ENCODE data around the gene RTN1.

RTN1 gene

DNA sequence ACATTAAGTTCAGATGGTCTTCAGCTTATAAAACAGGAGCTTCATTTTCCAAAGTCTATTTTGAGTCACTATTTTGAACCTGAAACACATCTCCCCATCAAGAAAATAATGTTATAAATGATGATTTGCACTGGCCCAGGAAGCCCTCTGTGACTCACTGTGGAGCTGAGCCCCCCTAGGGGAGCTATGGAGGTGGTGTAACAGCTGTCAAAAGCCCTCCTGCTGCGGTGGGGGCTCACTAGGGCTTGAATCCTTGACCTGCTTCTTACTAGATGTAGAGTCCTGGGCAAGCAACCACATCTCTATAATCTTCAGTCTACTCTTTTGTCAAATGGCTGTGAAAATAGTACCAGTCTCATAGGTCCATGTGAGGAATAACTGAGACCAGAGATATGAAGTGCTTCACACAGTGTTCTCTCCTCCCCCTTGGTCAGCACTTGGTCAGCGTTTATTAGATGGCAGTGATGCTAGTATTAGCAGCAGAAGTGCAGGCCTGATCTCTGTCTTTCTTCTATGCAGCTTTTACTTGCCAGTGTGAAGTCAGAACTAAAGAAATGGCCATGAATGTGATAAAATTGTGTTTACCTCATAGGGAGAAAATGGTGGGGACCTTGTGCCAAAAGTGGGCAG lies 83.4 kb downstream of the RTN1 start:
- no peak for DNase-seq

DNA sequence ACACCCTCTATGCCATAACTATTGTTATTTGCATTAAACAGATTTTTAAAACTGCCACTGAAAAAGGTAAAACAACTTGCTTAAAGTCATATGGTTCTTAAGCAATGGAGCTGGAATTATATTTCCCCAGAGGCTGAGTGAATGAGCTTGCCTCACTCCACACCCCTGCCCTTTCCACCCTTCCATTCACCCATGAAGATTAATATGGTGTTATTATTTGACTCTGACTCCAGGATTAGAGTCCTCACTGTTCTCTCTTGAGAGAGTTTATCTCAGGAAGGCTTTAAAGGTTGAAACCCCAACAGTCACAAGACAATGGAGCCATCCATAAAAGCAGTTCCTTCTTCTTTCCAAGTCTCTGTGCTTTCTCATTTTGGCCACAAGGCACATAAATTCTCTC lies 84.9 kb downstream of the RTN1 start:
- DNase-seq, result no peak

DNA sequence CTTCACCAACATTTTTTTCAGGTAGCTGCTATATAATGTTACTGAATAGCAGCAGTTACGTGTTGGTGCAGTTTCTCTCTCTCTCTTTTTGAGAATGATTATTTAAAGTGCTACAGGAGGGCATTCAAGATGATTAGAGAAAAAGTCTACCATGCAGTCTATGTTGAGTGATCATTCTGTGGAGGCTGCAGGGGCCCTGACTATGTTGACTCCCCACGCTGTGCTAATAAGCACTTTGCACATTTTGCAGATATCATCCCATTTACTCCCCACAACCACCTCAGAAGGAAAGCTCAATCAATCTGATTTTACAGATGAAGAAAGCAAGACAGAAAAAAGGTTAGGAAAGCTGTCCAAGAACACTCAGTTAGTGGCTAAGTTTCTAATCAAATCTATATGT lies 87.8 kb downstream of the RTN1 start:
- no peak for DNase-seq

DNA sequence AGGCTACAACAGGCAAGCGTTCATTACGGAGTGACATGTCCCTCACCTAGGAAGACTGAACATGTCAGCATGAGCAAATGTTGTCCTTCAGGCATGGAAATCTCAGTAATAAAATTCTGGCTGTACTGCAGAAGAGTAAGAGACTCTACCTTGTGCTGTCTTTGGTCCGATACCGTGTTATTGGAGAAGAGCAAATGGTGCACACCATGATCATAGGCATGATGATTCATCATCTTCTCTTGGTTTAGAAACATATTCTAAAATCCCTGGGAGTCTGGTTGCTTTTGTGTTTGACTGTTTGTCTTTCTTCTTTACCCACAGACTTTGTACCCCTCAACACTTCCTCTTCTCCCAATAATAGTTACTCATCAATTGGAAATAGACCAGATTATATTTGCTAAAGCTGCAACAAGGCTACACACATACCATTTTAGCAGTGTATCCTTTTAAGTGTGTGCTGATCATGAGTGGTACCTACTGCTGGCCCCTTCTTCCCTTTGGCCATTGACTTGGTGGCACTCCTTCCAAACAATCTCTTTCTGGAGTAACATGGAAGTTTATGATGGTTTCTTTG lies 93.5 kb downstream of the RTN1 start:
- DNase-seq, result no peak

DNA sequence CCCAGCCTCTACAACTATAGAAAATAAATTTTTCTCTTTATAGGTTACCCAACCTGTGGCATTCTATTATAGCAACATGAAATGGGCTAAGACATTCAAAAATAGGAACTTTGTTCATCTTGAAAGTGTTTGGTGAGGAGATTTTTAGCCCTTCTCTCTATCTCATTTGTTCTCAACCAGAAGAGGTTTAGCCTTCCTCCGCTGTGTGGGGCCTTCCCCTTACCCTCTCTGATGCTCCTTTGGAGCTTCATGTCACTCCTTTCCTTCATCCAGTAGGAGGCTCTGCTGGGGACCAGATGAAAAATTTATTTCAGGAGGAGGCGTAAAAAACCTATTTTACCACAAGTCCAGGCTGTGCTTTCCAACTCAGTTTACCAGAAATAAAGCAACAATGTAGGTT lies 94.1 kb downstream of the RTN1 start:
- no peak for DNase-seq

DNA sequence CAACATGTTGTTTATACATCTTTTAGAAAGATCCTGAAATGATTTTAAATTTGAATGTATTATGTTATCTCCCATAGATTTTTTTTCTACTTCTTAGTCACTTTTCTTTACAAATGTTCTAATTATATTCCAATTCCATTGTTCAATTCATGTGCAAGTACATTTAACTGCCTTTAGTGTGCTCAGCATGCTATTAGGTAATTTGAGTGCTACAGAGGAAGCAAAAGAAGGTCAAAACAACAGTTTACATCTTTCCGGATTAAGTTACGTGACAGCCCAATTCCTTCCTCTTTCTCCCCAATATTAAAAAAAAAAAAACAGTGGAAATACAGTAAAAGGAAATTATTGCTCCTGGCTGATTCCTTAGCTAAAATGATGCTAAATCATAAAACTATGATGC lies 98.3 kb downstream of the RTN1 start:
- no peak for DNase-seq

DNA sequence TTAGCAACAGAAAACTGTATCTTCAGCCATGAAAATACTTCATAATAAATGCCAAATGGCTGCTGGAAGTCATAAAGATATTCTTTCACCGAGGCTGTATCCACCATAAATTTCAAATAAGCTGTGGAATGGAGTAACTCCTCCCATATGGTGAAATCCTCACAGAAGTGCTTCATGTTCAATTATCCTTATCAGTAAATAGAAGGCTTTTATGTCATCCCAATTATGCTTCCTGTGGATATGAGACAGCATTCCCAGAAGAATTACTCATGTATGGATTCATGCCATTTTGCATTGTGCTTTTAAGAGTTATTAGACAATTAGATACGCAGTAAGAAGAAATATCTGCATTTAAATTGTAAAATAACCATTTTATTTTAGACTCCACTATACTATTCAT lies 99.0 kb downstream of the RTN1 start:
- no peak for DNase-seq

DNA sequence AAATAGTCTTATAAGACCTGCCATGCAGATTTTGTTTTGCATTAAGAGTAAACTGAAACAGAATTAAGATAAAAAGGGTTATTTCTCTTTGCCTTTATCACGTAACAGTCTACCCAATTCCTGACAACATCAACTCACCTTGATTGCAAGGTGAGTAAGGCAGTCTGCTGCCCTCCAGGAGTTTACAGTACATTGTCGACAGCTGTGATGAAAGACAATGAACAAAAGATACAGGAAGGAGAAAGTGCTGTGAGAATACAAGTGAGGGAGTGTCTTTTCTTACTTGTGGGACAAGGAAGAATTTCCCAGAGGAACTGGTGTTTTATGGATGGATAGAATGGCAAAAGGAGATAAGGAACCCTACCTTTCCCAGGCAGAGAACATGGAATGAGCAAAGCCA lies 101.0 kb downstream of the RTN1 start:
- no peak for DNase-seq

DNA sequence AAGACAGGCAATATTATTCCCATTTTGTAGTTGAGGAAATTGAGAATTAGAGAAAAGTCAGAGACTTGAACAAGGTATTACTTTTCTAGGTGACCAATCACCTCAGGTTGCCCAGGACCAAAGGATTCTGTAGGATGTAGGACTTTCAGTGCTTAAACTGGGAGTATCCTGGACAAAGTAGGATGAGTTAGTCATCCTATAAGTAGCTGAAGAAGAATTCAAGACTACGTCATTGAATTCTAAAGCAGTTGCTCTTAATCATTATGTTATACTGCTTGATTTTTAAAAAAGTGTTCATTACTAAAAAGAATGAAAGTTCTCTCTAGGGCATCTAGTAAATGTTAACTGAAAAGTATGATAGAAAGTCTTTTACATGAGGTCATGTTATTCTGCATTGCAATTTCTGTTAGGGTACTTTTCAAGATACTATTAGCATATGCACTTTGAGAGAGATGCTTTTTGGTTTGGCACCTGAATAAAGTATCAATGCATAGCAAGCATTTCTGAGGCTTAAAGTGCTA lies 101.7 kb downstream of the RTN1 start:
- no peak for DNase-seq

DNA sequence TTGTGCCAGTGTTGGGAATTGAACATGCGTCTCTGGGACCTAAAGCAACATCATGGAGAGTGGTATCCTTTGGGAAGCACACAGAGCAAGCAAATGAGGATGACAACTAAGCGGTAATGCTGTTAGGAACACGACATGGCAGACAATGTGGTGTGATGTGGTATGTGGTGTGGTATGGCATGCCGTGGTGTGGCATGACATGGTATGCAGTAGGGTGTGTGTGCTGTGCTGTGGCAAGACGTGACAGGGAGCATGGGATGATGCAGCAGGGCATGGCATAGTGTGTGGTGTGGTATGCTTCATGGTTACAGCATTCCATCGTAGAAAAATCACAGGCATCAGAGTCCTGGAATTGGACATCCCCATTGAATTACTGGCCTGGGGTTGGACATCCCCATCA lies 108.7 kb downstream of the RTN1 start:
- no peak for DNase-seq

DNA sequence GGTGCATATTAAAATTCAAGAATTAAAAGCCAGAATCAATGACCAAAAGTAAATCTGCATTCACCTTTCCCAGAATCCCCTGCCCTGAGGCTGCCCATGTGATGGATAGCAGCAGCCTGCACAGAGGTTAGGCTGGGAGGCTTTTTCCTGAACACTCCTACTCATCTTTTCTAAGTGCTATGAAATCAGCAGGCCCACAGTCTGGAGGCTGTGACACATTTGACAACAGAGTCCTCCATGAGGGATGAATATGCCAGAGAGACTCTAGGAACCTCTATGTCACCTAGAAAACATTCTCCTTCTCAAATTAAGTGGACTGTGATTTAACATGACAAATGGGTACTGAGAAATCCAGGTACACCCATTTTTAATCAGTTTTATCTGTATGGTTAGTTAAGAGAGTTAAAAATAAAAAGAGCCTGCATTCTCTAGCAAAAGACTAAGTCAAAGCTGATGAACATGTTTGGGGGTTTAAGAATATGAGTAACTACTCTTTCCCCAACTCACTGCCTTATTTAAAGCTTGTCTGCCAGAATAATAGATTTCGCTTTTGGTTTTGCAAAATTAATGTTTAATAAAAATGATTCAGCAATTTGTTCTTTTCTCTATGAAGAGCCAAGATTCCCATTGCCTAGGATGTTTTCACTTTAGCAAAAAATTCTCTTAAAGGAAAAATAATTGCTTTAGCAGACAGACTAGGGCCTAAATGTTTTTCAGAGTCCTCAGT lies 115.0 kb downstream of the RTN1 start:
- no peak for DNase-seq

DNA sequence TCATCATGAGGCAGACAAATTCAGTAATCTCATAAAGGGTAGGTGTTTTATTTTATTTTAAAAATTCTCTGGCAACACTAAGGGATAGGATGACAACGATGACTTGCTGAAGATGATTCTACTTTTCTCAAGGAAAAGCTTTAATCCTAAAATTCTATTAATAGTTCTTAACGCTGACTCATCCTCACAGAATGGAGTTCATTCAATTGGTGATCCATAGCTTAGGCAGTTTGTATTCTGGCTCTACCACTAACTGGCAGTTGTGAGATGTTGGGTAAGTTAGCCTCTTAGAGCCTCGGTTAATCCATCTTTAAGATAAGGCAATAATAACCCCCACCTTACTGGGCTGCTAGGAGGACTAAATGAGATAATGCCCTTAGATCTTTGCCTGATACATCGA lies 116.3 kb downstream of the RTN1 start:
- DNase-seq, result no peak

DNA sequence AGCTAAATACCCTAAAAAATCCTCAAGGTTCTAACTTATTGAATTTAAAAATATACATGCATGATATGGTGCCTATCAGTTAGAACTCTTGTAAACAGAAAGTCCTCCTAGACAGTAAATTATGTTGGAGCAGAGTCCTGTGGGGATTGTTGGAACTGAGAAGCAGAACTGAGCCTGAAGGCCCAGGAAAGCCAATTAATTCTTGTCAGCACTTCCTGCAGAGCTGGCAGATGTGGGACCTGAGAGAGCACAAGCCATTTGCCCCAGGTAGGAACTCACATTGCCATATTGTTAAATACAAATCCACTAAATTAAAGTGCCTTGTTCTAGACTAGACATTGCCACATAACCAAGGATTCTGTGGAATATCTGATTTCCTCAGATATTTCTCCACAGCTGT lies 117.1 kb downstream of the RTN1 start:
- DNase-seq, result no peak

DNA sequence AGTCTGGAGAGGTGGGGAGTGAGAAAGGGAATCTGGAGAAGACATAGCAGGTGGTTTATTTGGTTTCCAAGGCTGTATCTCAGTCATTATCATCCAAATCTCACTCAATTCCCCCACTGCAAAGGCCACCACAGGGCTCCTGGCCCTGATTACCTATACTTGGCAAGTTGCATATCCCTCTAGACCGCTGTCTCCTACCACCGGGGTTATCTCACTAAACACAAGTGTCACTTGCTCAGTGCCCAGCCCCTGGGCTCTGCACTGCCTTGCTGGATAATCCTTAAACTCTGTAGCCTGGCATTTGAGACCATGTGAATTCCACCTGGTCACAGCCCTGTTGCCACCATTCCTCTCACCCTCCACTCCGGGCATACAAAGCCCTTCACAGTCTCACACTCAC lies 119.0 kb downstream of the RTN1 start:
- DNase-seq, result no peak

DNA sequence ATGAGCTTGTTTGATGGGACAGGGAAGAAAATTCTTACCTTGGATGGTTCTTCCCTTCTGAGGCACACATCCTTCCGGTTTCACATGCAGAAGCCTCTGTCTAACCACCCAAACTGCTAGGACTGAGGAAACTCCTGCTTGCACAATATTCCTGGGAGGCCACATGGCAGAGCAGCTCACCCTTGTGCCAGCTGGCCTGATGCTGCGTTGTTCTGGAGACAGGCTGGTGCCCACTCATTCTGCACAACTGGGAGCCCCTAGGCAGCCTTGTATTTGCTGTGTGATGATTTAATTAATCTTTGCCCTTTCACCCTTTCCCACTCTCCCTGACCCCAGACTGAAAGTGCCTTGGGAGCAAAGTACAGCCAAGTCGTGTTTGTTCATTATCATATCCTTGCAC lies 130.8 kb downstream of the RTN1 start:
- no peak for DNase-seq

DNA sequence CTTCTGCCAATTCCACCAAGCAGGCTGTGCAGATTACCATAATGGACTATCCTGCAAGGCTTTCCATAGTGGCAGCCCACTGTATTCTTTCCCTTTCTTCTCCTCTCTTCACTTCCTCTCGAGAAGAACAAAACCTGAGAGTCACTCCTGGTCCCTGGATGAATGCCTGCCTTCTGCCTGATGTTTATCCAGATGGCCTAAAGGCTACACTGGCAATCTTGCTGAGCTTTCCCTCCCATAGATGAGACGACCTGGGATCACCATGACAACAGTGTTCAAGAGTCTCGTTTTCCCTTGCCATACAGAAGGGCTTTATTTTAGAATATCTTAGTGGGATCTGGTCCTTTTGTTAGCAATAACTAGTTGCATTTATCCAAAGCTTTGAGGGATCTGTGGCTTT lies 142.3 kb downstream of the RTN1 start:
- DNase-seq, result no peak

DNA sequence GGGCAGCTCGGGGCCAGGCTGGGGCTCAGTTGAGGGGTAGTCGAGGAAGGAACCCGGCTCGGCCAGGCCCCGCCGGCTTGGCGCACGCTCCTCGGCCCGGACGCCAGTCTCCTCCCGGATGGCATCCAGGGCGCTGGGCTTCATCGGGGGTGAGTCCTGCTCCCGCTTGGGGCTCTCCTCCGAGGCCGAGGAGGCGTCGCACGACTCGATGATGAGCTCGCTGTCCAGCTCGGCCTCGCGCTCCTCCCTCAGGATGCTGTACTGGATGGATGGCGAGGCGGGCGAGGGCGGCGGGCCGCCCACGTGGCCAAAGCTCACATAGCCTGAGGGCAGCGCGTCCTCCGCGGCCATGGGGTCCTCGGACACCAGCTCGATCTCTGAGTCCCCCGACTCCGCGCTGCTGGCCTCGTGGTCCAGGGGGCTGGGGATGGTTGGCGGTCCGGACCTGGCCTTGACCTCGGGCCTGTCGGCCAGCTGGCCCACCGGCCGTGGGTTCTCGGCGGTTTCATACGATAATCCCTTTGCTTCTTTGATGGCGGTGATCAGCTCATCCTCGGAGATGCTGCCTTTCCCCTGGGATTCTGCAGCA lies 143.4 kb downstream of the RTN1 start:
- no peak for DNase-seq

DNA sequence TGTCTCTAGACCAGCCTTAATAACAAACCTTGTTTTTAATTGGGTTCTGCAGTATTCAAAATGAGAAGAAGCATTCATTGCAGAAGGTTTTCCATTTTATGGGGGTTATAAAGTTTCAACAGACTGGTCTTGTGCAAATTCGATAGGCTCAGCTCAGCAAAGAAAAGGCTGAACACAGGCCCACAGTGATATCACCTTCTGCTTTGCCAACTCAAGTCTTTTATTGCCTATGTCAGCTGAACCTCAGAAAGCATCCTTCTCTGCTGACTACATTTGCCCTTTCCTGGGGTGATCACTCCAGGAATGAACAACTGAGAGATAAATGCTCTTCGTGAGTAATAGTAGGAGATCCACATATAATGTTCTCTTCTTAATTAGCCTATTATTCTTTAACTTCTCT lies 159.5 kb downstream of the RTN1 start:
- DNase-seq, result no peak

DNA sequence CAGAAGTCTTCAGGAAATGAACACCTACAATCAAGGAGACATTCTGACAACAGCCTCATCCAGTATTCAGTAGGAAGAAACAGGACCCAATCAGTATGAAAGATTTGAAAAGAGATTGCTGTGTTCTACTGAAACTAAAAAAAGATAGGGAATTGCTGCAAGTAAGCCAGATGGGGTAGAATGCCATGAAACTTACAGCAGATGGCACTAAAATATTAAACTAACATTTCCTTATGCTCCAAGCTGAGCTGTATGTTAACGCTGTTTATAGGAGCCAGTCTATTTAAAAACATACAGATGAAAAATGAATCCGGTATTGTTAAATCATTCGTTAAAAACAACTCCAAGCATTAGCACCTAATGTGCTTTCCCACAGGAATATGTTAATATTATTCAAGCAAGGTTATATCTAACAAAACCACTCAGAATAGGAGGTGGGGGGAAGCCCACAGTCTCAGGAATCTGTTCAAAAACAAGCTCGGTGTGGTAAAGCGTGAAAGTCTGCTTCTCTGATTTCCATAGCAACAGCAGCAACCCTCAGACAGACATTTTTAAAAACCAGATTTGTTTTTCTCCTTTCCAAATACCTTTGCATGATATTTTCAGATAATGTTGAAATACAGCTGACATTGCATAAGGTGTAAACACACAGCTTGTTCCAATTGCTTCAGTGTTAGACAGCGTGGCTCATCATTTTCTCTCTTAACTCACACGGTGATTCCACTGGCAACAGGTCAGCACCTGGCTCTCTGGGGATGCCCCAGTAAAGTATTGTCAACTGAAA lies 162.6 kb downstream of the RTN1 start:
- DNase-seq, result no peak

DNA sequence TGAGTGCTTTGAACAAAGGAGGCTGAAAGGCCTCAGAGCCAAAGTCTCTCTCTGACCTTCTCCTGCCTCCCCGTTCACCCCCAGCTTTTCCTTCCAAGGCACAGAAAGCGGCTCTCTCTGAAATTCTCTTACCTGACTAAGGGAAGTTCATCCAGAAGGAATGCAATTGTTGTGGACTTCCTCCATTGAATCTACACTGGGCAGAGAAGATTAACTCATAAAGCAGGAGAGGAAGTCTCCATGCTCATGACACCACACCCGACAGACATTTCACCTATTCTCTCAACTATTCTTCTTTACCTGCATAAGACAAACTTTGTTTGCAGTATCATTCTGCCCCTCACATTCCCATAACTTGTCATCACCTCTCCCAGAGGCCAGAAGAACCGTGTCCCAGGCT lies 164.7 kb downstream of the RTN1 start:
- DNase-seq, result no peak

DNA sequence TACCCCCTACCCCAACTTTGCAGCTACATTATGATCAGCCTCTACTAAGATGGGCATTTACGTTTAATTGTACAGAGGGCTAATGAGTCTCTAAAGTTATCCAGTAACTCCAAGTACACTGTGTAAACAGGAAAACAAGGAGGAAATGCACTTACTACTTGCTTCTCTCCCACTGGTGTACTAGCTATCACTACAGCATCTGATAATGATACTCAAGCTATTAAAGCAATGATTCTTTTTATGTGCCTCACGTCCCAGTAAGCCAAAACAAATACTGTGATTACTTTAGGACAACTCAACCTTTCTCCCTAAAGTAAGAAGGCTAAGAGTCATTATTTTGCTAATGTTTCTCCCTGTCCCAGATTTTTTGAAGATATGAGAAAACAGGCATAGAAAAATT lies 165.3 kb downstream of the RTN1 start:
- DNase-seq, result no peak

DNA sequence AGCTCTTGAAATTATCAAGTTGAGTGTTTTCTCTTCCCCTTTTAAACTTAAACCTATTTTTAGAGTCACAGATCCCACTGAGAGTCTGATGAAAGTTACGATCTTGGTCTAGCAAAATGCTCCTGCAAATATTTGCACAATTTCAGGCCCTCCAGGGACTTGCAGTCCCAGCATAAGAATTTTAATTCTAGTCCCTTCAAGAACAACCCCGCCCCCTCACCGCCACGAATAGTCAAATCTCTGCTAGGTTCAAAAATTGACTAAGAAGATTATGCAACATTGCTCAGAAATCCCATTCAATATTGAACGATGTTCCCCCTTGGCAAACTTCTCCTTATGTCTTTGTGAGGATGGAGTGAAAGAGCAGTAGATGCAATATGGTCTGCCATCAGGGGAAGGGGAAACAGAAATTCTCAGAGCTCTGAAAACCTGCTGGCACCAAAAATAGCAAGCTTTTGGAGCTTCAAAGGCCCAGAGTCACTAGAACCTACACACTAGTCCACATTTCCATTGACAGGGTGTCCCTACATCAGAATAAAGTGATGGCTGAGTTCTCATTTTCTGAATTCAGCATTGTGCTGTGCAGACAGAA lies 166.4 kb downstream of the RTN1 start:
- DNase-seq, result no peak

DNA sequence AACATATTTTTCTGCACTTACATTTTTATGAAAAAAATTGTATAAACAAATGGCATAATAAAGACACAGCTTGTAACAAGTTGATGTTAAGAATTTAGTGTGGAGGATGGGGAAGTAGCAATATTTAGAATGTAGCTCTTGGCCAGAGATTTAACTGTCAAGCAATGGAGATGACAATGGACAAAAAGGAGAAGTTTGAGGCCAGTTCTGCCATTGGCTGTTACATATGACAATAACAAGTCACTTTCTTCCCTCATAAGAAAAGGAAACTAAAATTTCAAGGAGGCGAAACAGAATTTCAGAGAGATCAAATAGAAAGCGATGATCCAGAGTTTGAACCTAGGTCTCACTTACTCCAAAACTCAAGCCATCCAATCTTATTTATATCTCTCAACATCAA lies 171.1 kb downstream of the RTN1 start:
- DNase-seq, result no peak

Measured in activated naive CD4-positive, alpha-beta T cell treated with anti-CD3 and anti-CD28 coated beads, Interleukin-2, amount 50 U/mL, for 16 hours (primary cell).